T-cell (primary cell): Measurements from ENCODE around the gene UBE2G2. TPM values are rescaled to one million over a fixed set of nuclear protein-coding genes. Genes with fewer than 3 reads are reported as not detected.

Experiments used
- ATAC-seq, 4 experiments: fragments of 200-7000 bp in 3 of 4; fragments of 150-1000 bp in 1 of 4; cut with Tn5 transposase; replicated peaks in 1 of 4; 1 replicate in 3 of 4; 2 replicates in 1 of 4; pipeline ENCODE4 v1.10.0; 2021; ENCODE audit warnings: moderate library complexity in 3 of 4, mild to moderate bottlenecking in 2 of 4, moderate number of reproducible peaks in 1 of 4
- CTCF ChIA-PET, 2 donors: fragments of 300-600 bp; sonication (Branson Sonifier 250); formaldehyde crosslinking; loops; one replicate each; lab custom pipeline; 2022; ENCODE audit warnings: antibody characterized with exemption in 2 of 2; lab: Charles Lee
- POLR2A ChIA-PET, 2 donors: fragments of 300-600 bp; sonication (Branson Sonifier 250); formaldehyde crosslinking; loops; one replicate each; lab custom pipeline; 2022; ENCODE audit warnings: antibody characterized with exemption in 2 of 2; lab: Charles Lee
- DNase-seq, 35 experiments: peaks; one replicate each; pipeline versions ENCODE4 v3.0.0 to v3.0.0-alpha.2; 2013 to 2023
- H3K27ac ChIP-seq: one replicate; pipeline ENCODE4 v1.5.1; 2013; ENCODE audit warnings: low read length
- H3K27me3 ChIP-seq, 2 experiments: replicated peaks in 1 of 2; 1 replicate in 1 of 2; 2 replicates in 1 of 2; pipeline versions ENCODE4 v1.6.1 to v1.7.0; 2013; ENCODE audit warnings: low read length in 1 of 2, mixed read lengths in 1 of 2; ENCODE audit not compliant: control insufficient read depth in 2 of 2, insufficient read depth in 2 of 2; ENCODE audit errors: extremely low read depth in 1 of 2
- H3K36me3 ChIP-seq, 2 donors: 1 replicate in 1 of 2; 2 replicates in 1 of 2; pipeline versions ENCODE4 v1.6.1 to v1.7.0; 2013; ENCODE audit warnings: low read length in 1 of 2; ENCODE audit not compliant: control insufficient read depth in 2 of 2, insufficient read depth in 1 of 2; ENCODE audit errors: extremely low read depth in 1 of 2
- H3K4me1 ChIP-seq, 2 experiments: 1 replicate in 1 of 2; 2 replicates in 1 of 2; pipeline versions ENCODE4 v1.6.1 to v1.7.0; 2013; ENCODE audit warnings: low read length in 2 of 2, mixed read lengths in 1 of 2; ENCODE audit not compliant: insufficient read depth in 2 of 2, control insufficient read depth in 1 of 2; ENCODE audit errors: extremely low read depth in 1 of 2
- H3K4me3 ChIP-seq, 2 donors: 1 replicate in 1 of 2; 2 replicates in 1 of 2; pipeline versions ENCODE4 v1.5.1 to v1.7.0; 2013; ENCODE audit warnings: mild to moderate bottlenecking in 2 of 2, low read length in 1 of 2, moderate library complexity in 1 of 2; ENCODE audit not compliant: control insufficient read depth in 1 of 2; ENCODE audit errors: extremely low read depth in 1 of 2
- H3K9me3 ChIP-seq: 2 replicates; pipeline ENCODE4 v1.7.0; 2013
- H3K27ac Mint-ChIP-seq, 2 donors: one replicate each; pipeline ENCODE4 v1.8.0; 2020 to 2021; ENCODE audit warnings: mild to moderate bottlenecking in 2 of 2, mixed read lengths in 2 of 2
- H3K27me3 Mint-ChIP-seq, 2 donors: one replicate each; pipeline ENCODE4 v1.8.0; 2021 to 2022; ENCODE audit warnings: mixed read lengths in 2 of 2
- H3K36me3 Mint-ChIP-seq: one replicate; pipeline ENCODE4 v1.8.0; 2021; ENCODE audit warnings: mixed read lengths
- H3K4me1 Mint-ChIP-seq, 3 donors: one replicate each; pipeline ENCODE4 v1.8.0; 2020 to 2022; ENCODE audit warnings: mixed read lengths in 3 of 3, mild to moderate bottlenecking in 1 of 3
- H3K4me3 Mint-ChIP-seq, 3 donors: one replicate each; pipeline ENCODE4 v1.8.0; 2020 to 2022; ENCODE audit warnings: mild to moderate bottlenecking in 3 of 3, mixed read lengths in 3 of 3, moderate library complexity in 3 of 3
- H3K9me3 Mint-ChIP-seq, 3 donors: one replicate each; pipeline ENCODE4 v1.8.0; 2020 to 2022; ENCODE audit warnings: mixed read lengths in 3 of 3
- WGBS: methylation state at CpG from one replicate; pipeline ENCODE4 v1.1.5; 2013; ENCODE audit warnings: missing lambda C conversion rate; ENCODE audit not compliant: insufficient coverage; 5-methylcytosine and 5-hydroxymethylcytosine counted together
- total RNA-seq, 35 experiments: library from RNA in 6 of 35; stranded (reverse) in 6 of 35; fragments of 120-200 nt in 1 of 35; gene quantifications; one replicate each; pipeline versions ENCODE4 v1.2.1 to v1.2.4 and lab custom pipeline; 2013 to 2026

The UBE2G2 gene
- total RNA-seq, 5 donors from 2014 or later (not counting 1 experiment from before 2014, with no cell fraction given), result 124 to 157 (median 134) TPM

GRCh38 chr21:44847261-44848056 lies 45.8 kb upstream of the UBE2G2 start:
- H3K9me3 Mint-ChIP-seq, result no peaks in the 10 kb centered on the region
- Histone ChIP-seq H3K27ac (no peak overlapping the region), H3K4me3 (no peak overlapping the region), H3K27me3 (peaks cover 0 to 15% of the 10 kb centered on the region in 2 experiments), H3K36me3 (peaks cover 3 to 27% of the 10 kb centered on the region in 2 donors), H3K4me1 (peaks cover 11 to 26% of the 10 kb centered on the region in 2 experiments), H3K9me3 (no peaks in the 10 kb centered on the region)
- POLR2A ChIA-PET, result no interaction called here
- H3K36me3 Mint-ChIP-seq, result peaks cover 8% of the 10 kb centered on the region
- WGBS, result 86% methylated on average over 24 of the region's 24 CpGs
- H3K27me3 Mint-ChIP-seq, result peaks cover 0 to 2% of the 10 kb centered on the region in 2 donors
- H3K4me3 Mint-ChIP-seq, result peak overlapping the region in 1 of 3 donors; percentile 40
- ATAC-seq, result no peak
- peaks cover 24 to 35% (median 34%) of the 10 kb centered on the region in 3 donors for H3K4me1 Mint-ChIP-seq
- no peak overlapping the region for H3K27ac Mint-ChIP-seq
- DNase-seq, result no peak
- CTCF ChIA-PET, result no interaction called here

- CTCF ChIA-PET, result no interaction called here
- peaks cover 3 to 26% of the 10 kb centered on the region in 2 donors for H3K36me3 ChIP-seq
- POLR2A ChIA-PET, result no interaction called here
- H3K27me3 ChIP-seq, result peaks cover 0 to 20% of the 10 kb centered on the region in 2 experiments
- 60% methylated on average over 23 of the region's 27 CpGs for WGBS
- H3K4me1 ChIP-seq, result peaks cover 8 to 22% of the 10 kb centered on the region in 2 experiments
- Mint-ChIP-seq H3K9me3 (no peaks in the 10 kb centered on the region), H3K4me1 (peaks cover 16 to 28% (median 27%) of the 10 kb centered on the region in 3 donors), H3K36me3 (peaks cover 5% of the 10 kb centered on the region), H3K27ac (peak overlapping the region; percentile 68 to 74), H3K4me3 (peak overlapping the region; percentile 53 to 75 (median 63)), H3K27me3 (peaks cover 0 to 3% of the 10 kb centered on the region in 2 donors)
- H3K4me3 ChIP-seq, result no peak overlapping the region
- peak; percentile 64 to 77 (median 68) for ATAC-seq
- no peaks in the 10 kb centered on the region for H3K9me3 ChIP-seq
- DNase-seq, result peak in 32 of 35 experiments; percentile 20 to 67 (median 42)
- H3K27ac ChIP-seq, result peak overlapping the region; percentile 9
These were observed 45.1 kb upstream of the UBE2G2 start for GRCh38 chr21:44846485-44847260.

GRCh38 chr21:44846224-44846484 lies 44.5 kb upstream of the UBE2G2 start:
- peak overlapping the region; percentile 53 to 75 (median 63) for H3K4me3 Mint-ChIP-seq
- H3K27me3 Mint-ChIP-seq, result peaks cover 0 to 7% of the 10 kb centered on the region in 2 donors
- H3K27ac Mint-ChIP-seq, result peak overlapping the region; percentile 68 to 74
- Histone ChIP-seq H3K4me1 (peaks cover 6 to 19% of the 10 kb centered on the region in 2 experiments), H3K27ac (no peak overlapping the region), H3K9me3 (no peaks in the 10 kb centered on the region), H3K27me3 (peaks cover 0 to 25% of the 10 kb centered on the region in 2 experiments), H3K36me3 (peaks cover 3 to 24% of the 10 kb centered on the region in 2 donors), H3K4me3 (peak overlapping the region in 1 of 2 donors; percentile 52)
- ATAC-seq (no peak), DNase-seq (no peak)
- POLR2A ChIA-PET, result no interaction called here
- WGBS, result 27% methylated on average over 1 of the region's 1 CpG
- CTCF ChIA-PET, result no interaction called here
- H3K9me3 Mint-ChIP-seq, result no peaks in the 10 kb centered on the region
- peaks cover 11 to 22% (median 21%) of the 10 kb centered on the region in 3 donors for H3K4me1 Mint-ChIP-seq
- H3K36me3 Mint-ChIP-seq, result peaks cover 4% of the 10 kb centered on the region

GRCh38 chr21:44845418-44846223 lies 44.0 kb upstream of the UBE2G2 start:
- Mint-ChIP-seq H3K4me3 (peak overlapping the region; percentile 53 to 75 (median 63)), H3K27me3 (peaks cover 0 to 10% of the 10 kb centered on the region in 2 donors), H3K4me1 (peaks cover 8 to 19% (median 18%) of the 10 kb centered on the region in 3 donors), H3K9me3 (no peaks in the 10 kb centered on the region), H3K27ac (peak overlapping the region; percentile 31 to 68), H3K36me3 (no peaks in the 10 kb centered on the region)
- CTCF ChIA-PET, result no interaction called here
- ATAC-seq, result peak; percentile 71 to 83 (median 76)
- POLR2A ChIA-PET, result no interaction called here
- Histone ChIP-seq H3K27ac (no peak overlapping the region), H3K4me3 (peak overlapping the region; percentile 33 to 52), H3K36me3 (peaks cover 2 to 19% of the 10 kb centered on the region in 2 donors), H3K4me1 (peaks cover 6 to 19% of the 10 kb centered on the region in 2 experiments), H3K27me3 (peaks cover 0 to 30% of the 10 kb centered on the region in 2 experiments), H3K9me3 (no peaks in the 10 kb centered on the region)
- 10% methylated on average over 27 of the region's 34 CpGs for WGBS
- peak in 30 of 35 experiments; percentile 6 to 60 (median 29) for DNase-seq

- Mint-ChIP-seq H3K9me3 (no peaks in the 10 kb centered on the region), H3K27me3 (peaks cover 0 to 13% of the 10 kb centered on the region in 2 donors), H3K36me3 (no peaks in the 10 kb centered on the region), H3K4me3 (peak overlapping the region in 2 of 3 donors; percentile 37 to 75), H3K4me1 (peaks cover 8 to 19% (median 18%) of the 10 kb centered on the region in 3 donors), H3K27ac (no peak overlapping the region)
- Histone ChIP-seq H3K4me1 (peaks cover 6 to 19% of the 10 kb centered on the region in 2 experiments), H3K27ac (no peak overlapping the region), H3K36me3 (peaks cover 0 to 5% of the 10 kb centered on the region in 2 donors), H3K4me3 (no peak overlapping the region), H3K9me3 (no peaks in the 10 kb centered on the region), H3K27me3 (peaks cover 0 to 30% of the 10 kb centered on the region in 2 experiments)
- no peak for DNase-seq
- ATAC-seq, result no peak
- CTCF ChIA-PET, result no interaction called here
- POLR2A ChIA-PET, result no interaction called here
- 90% methylated on average over 16 of the region's 16 CpGs for WGBS
These were observed 42.6 kb upstream of the UBE2G2 start for GRCh38 chr21:44844256-44844655.
